Keratinocyte (primary cell): ENCODE data around the gene CFL1. TPM values are rescaled to one million over a fixed set of nuclear protein-coding genes. Genes with fewer than 3 reads are reported as not detected.

Experiments used
- DNase-seq: peaks from one replicate; pipeline ENCODE4 v3.0.0-alpha.2; 2011; ENCODE audit warnings: low read depth, missing footprints, low spot score
- FAIRE-seq: peaks from 2 replicates; lab custom pipeline; 2011; peaks lifted over from hg19 to GRCh38; lab: Jason Lieb, UNC
- H2AFZ ChIP-seq: 2 replicates; pipeline ENCODE4 v1.6.0; 2012; ENCODE audit warnings: low read length, control low read depth, inconsistent platforms; ENCODE audit not compliant: control insufficient read depth
- H3K27ac ChIP-seq: 2 replicates; pipeline ENCODE4 v1.5.1; 2011; ENCODE audit warnings: low read length; ENCODE audit not compliant: control insufficient read depth, insufficient read depth
- H3K27me3 ChIP-seq: 3 replicates; pipeline ENCODE4 v1.6.0; 2011; ENCODE audit warnings: low read length; ENCODE audit not compliant: control insufficient read depth, insufficient read depth; ENCODE audit errors: extremely low read depth
- H3K36me3 ChIP-seq, 2 experiments: 2 replicates in 1 of 2; 3 replicates in 1 of 2; pipeline ENCODE4 v1.5.1; 2011; ENCODE audit warnings: low read length in 2 of 2, mild to moderate bottlenecking in 1 of 2; ENCODE audit not compliant: control insufficient read depth in 2 of 2, insufficient read depth in 2 of 2; ENCODE audit errors: extremely low read depth in 1 of 2
- H3K4me1 ChIP-seq: 3 replicates; pipeline ENCODE4 v1.5.1; 2011; ENCODE audit warnings: low read length; ENCODE audit not compliant: control insufficient read depth, insufficient read depth; ENCODE audit errors: extremely low read depth
- H3K4me2 ChIP-seq: 3 replicates; pipeline ENCODE4 v1.6.0; 2011; ENCODE audit warnings: low read depth, low read length; ENCODE audit not compliant: control insufficient read depth, insufficient read depth; ENCODE audit errors: extremely low read depth
- H3K4me3 ChIP-seq, 3 experiments: fragments of 200-600 bp in 1 of 3; sonication (generic) in 1 of 3; 2 replicates in 2 of 3; 3 replicates in 1 of 3; pipeline ENCODE4 v1.5.1; 2011 to 2016; ENCODE audit warnings: low read length in 3 of 3, mild to moderate bottlenecking in 3 of 3, control low read depth in 2 of 3, inconsistent platforms in 1 of 3, low read depth in 1 of 3, mixed read lengths in 1 of 3, mixed run types in 1 of 3, moderate library complexity in 1 of 3; ENCODE audit not compliant: control insufficient read depth in 2 of 3, insufficient read depth in 2 of 3; ENCODE audit errors: extremely low read depth in 1 of 3
- H3K79me2 ChIP-seq: 2 replicates; pipeline ENCODE4 v1.6.0; 2012; ENCODE audit warnings: low read length; ENCODE audit not compliant: control insufficient read depth, insufficient read depth
- H3K9ac ChIP-seq: 3 replicates; pipeline ENCODE4 v1.6.0; 2011; ENCODE audit warnings: low read length; ENCODE audit not compliant: control insufficient read depth, insufficient read depth; ENCODE audit errors: extremely low read depth
- H3K9me1 ChIP-seq: 3 replicates; pipeline ENCODE4 v1.6.0; 2011; ENCODE audit warnings: low read length; ENCODE audit not compliant: control insufficient read depth, insufficient read depth; ENCODE audit errors: extremely low read depth
- H3K9me3 ChIP-seq: 2 replicates; pipeline ENCODE4 v1.5.1; 2012; ENCODE audit warnings: low read depth, low read length; ENCODE audit not compliant: control insufficient read depth
- H4K20me1 ChIP-seq: 3 replicates; pipeline ENCODE4 v1.6.0; 2011; ENCODE audit warnings: low read length; ENCODE audit not compliant: control insufficient read depth, insufficient read depth; ENCODE audit errors: extremely low read depth
- EZH2 ChIP-seq: IDR thresholded peaks from one replicate; pipeline ENCODE4 v1.6.1; 2012; ENCODE audit warnings: inconsistent platforms, mild to moderate bottlenecking, low read length, moderate library complexity
- dilution Hi-C: fragments of 300-500 bp; cut with MboI; formaldehyde crosslinking; loops from one replicate; pipeline ENCODE4 v1.7.0; 2020; ENCODE audit warnings: low sequenced_read_pairs; ENCODE audit not compliant: extremely low pct_ligation_motif_present
- polyA plus RNA-seq, 5 experiments: library from polyadenylated mRNA; depleted of rRNA in 3 of 5; stranded (reverse) in 3 of 5; stranded (forward) in 1 of 5; unstranded in 1 of 5; fragments of >200 nt; gene quantifications; 1 replicate in 1 of 5; 2 replicates in 3 of 5; 3 replicates in 1 of 5; pipeline versions ENCODE4 v1.2.1 to v1.2.3, GENCODE V29; 2011 to 2012; ENCODE audit warnings: missing spikeins in 2 of 5, low read depth in 1 of 5, low replicate concordance in 1 of 5
- TF ChIP-seq, protein P1 (sequence below), 3 experiments: IDR thresholded peaks in 1 of 3; conservative IDR thresholded peaks in 1 of 3; optimal IDR thresholded peaks in 1 of 3; 2 replicates in 2 of 3; 3 replicates in 1 of 3; pipeline versions ENCODE3 to v1.5.1; 2011; ENCODE audit warnings: low read length in 3 of 3, mild to moderate bottlenecking in 3 of 3, moderate library complexity in 2 of 3, control low read depth in 1 of 3, inconsistent platforms in 1 of 3; ENCODE audit not compliant: insufficient read depth in 2 of 3; ENCODE audit errors: extremely low read depth in 1 of 3

The CFL1 gene
- polyA plus RNA-seq, 1 donor (not counting 4 experiments of a cell fraction or from before 2014, with no cell fraction given) = 1,236 TPM

DNA sequence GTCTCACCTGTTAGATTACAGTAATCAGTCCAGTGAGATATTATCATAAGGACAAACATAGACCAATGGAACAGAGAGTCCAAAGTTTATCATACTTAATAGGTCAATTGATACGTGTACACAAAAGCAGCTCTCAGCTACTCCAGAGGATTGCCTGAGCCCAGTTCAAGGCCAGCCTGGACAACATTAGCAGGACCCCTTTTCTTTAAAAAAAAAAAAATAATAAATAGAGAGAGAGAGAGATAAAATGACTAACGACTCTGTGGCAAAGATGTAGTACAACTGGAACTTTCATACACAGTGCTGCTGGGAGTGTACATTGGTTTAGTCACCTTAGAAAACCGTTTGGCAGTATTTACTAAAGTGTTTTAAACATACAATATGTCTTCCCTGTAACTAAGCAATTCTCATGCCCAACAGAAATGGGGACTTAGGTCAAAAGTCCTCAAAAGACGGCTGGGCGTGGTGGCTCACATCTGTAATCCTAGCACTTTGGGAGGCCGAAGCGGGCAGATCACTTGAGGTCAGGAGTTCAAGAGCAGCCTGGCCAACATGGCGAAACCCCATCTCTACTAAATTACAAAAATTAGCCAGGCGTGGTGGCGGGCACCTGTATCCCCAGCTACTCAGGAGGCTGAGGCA lies 13.6 kb downstream of the CFL1 start:
- H3K36me3 ChIP-seq = no peaks in the 10 kb centered on the region
- no peak overlapping the region for H3K27ac ChIP-seq
- H4K20me1 ChIP-seq = no peaks in the 10 kb centered on the region
- dilution Hi-C loops = no loop called here
- no peaks in the 10 kb centered on the region for H3K79me2 ChIP-seq
- no peak overlapping the region for H2AFZ ChIP-seq
- no peaks in the 10 kb centered on the region for H3K9me3 ChIP-seq
- no peak overlapping the region for H3K4me3 ChIP-seq
- FAIRE-seq (no peak), DNase-seq (no peak)
- TF ChIP-seq, protein P1, sequence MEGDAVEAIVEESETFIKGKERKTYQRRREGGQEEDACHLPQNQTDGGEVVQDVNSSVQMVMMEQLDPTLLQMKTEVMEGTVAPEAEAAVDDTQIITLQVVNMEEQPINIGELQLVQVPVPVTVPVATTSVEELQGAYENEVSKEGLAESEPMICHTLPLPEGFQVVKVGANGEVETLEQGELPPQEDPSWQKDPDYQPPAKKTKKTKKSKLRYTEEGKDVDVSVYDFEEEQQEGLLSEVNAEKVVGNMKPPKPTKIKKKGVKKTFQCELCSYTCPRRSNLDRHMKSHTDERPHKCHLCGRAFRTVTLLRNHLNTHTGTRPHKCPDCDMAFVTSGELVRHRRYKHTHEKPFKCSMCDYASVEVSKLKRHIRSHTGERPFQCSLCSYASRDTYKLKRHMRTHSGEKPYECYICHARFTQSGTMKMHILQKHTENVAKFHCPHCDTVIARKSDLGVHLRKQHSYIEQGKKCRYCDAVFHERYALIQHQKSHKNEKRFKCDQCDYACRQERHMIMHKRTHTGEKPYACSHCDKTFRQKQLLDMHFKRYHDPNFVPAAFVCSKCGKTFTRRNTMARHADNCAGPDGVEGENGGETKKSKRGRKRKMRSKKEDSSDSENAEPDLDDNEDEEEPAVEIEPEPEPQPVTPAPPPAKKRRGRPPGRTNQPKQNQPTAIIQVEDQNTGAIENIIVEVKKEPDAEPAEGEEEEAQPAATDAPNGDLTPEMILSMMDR (optimal IDR thresholded peaks at IDR 0.05 in 1 of 3, IDR thresholded peaks at IDR 0.05 in 1 of 3, conservative IDR thresholded peaks at IDR 0.05 in 1 of 3; ENCODE audit: extremely low read depth in 1 of 3, insufficient read depth in 2 of 3, low read length in 3 of 3) = no peak
- no peak for TF ChIP-seq EZH2
- no peak overlapping the region for H3K4me2 ChIP-seq
- H3K27me3 ChIP-seq = no peaks in the 10 kb centered on the region
- H3K4me1 ChIP-seq = peaks cover 4% of the 10 kb centered on the region
- H3K9me1 ChIP-seq = no peaks in the 10 kb centered on the region
- no peak overlapping the region for H3K9ac ChIP-seq

DNA sequence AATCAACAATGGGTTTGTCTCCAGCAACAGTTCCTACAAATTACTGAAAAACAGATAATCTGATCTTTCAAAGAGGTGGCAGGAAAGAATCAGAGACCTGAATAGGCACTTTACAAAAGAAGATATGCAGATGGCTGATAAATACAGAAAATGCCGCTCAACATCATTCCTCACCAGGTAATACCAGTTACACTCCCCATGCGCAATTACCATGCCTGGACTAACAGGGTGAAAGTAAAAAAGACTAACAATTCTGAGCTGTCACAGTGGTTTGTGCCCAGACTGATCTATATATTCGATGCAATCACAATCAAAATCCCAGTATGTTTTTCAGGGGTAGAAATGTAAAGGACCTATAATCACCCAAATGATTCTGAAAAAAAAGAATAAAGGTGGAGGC lies 14.2 kb downstream of the CFL1 start:
- dilution Hi-C loops = no loop called here
- no peak for FAIRE-seq

More for the DNA sequence above, 14.2 kb downstream of the CFL1 start:
- Histone ChIP-seq H2AFZ (no peak overlapping the region), H3K4me1 (peaks cover 4% of the 10 kb centered on the region), H3K4me3 (no peak overlapping the region), H3K9ac (no peak overlapping the region), H3K27me3 (no peaks in the 10 kb centered on the region), H3K9me3 (no peaks in the 10 kb centered on the region), H4K20me1 (no peaks in the 10 kb centered on the region), H3K36me3 (no peaks in the 10 kb centered on the region), H3K27ac (no peak overlapping the region), H3K4me2 (no peak overlapping the region), H3K79me2 (no peaks in the 10 kb centered on the region), H3K9me1 (no peaks in the 10 kb centered on the region)
- TF ChIP-seq, protein P1 (optimal IDR thresholded peaks at IDR 0.05 in 1 of 3, IDR thresholded peaks at IDR 0.05 in 1 of 3, conservative IDR thresholded peaks at IDR 0.05 in 1 of 3; ENCODE audit: extremely low read depth in 1 of 3, insufficient read depth in 2 of 3, low read length in 3 of 3) = no peak
- TF ChIP-seq EZH2 = no peak
- DNase-seq = no peak
